ENCODE measurements around the gene TCF20.

The TCF20 gene

GRCh38 chr22:42249831-42250230 lies 20.6 kb downstream of the TCF20 start:
- no peak for DNase-seq

- DNase-seq = no peak
Observed at GRCh38 chr22:42248995-42249394, 21.5 kb downstream of the TCF20 start.

GRCh38 chr22:42247596-42247995 lies 22.9 kb downstream of the TCF20 start:
- DNase-seq = no peak

GRCh38 chr22:42243802-42244060 lies 26.7 kb downstream of the TCF20 start:
- DNase-seq = no peak

GRCh38 chr22:42236848-42237247 lies 33.6 kb downstream of the TCF20 start:
- DNase-seq = no peak

GRCh38 chr22:42236268-42236667 lies 34.2 kb downstream of the TCF20 start:
- DNase-seq = no peak

GRCh38 chr22:42233879-42234278 lies 36.6 kb downstream of the TCF20 start:
- DNase-seq = no peak

- no peak for DNase-seq
Observed at GRCh38 chr22:42231929-42232328, 38.5 kb downstream of the TCF20 start.

- no peak for DNase-seq
Observed at GRCh38 chr22:42229455-42230149, 40.9 kb downstream of the TCF20 start.

GRCh38 chr22:42228483-42228882 lies 42.0 kb downstream of the TCF20 start:
- no peak for DNase-seq

GRCh38 chr22:42227435-42227834 lies 43.0 kb downstream of the TCF20 start:
- DNase-seq = no peak

GRCh38 chr22:42225841-42226240 lies 44.6 kb downstream of the TCF20 start:
- no peak for DNase-seq

GRCh38 chr22:42222140-42222539 lies 48.3 kb downstream of the TCF20 start:
- DNase-seq = no peak

All from NCI-H1694 (cell line).